Neural cell (in vitro differentiated cells): ENCODE measurements around the gene PRUNE2.

Source experiments
- EP300 ChIP-seq: fragments of 450-650 bp; conservative IDR thresholded peaks from 2 replicates; pipeline ENCODE4 v1.6.1; 2014; ENCODE audit warnings: antibody characterized with exemption, mild to moderate bottlenecking, moderate library complexity; ENCODE audit not compliant: poor library complexity, severe bottlenecking
- EZH2 ChIP-seq: fragments of 200-600, 300-800 bp; shearing (Covaris generic), sonication (generic); IDR thresholded peaks from 2 replicates; pipeline ENCODE4 v1.6.1; 2014; ENCODE audit warnings: antibody characterized with exemption, low read length, borderline replicate concordance, mild to moderate bottlenecking; ENCODE audit not compliant: insufficient read depth, poor library complexity, severe bottlenecking
- MXI1 ChIP-seq: fragments of 450-650 bp; conservative IDR thresholded peaks from 2 replicates; pipeline ENCODE4 v1.6.1; 2014; ENCODE audit warnings: antibody characterized with exemption, mild to moderate bottlenecking; ENCODE audit not compliant: poor library complexity, severe bottlenecking
- POLR2AphosphoS5 ChIP-seq: IDR thresholded peaks from 2 replicates; pipeline ENCODE4 v1.6.1; 2012
- RAD21 ChIP-seq: fragments of 450-650 bp; conservative IDR thresholded peaks from 2 replicates; pipeline ENCODE4 v1.6.1; 2014; ENCODE audit warnings: antibody characterized with exemption, mild to moderate bottlenecking, moderate library complexity
- SMC3 ChIP-seq: fragments of 450-650 bp; conservative IDR thresholded peaks from 2 replicates; pipeline ENCODE4 v1.6.1; 2014; ENCODE audit warnings: antibody characterized with exemption, mild to moderate bottlenecking, moderate library complexity; ENCODE audit not compliant: poor library complexity
- TAF1 ChIP-seq: IDR thresholded peaks from 2 replicates; pipeline ENCODE4 v1.6.1; 2012; ENCODE audit warnings: low read depth
- TF ChIP-seq, protein P1 (sequence below): fragments of 450-650 bp; IDR thresholded peaks from 2 replicates; pipeline ENCODE4 v1.5.1; 2014; ENCODE audit warnings: antibody characterized with exemption, mild to moderate bottlenecking, moderate library complexity; ENCODE audit not compliant: poor library complexity, severe bottlenecking
- TF ChIP-seq, protein P2 (sequence below): IDR thresholded peaks from 2 replicates; pipeline ENCODE4 v1.6.1; 2012; ENCODE audit warnings: borderline replicate concordance

DNA sequence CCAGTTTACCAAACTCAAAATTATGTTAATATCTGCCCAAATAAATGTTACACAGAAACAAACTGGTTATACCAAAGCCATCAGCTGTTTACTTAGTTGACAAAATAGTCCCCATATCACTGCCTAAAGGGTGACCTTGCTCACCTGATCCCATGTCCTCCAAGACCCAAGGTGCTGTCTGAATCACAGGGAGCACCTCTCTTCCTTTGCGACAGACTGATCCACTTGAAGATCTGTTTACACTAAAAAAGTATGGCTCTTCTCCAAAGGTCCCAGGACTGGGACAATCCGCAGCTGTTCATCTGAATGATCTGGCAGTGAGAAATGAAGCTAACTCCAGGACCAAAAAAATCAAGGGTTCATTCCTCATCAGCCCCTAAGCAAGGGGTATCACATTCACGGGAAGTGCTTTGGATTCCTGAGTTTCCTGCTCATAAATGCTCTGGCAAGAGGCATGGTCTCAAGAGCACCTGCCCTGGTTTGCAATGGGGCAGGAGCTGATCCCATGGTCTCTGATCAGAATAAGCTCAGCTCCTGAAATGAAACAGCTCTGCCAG, 5.0 kb downstream of the PRUNE2 start:
- TF ChIP-seq, protein P1, sequence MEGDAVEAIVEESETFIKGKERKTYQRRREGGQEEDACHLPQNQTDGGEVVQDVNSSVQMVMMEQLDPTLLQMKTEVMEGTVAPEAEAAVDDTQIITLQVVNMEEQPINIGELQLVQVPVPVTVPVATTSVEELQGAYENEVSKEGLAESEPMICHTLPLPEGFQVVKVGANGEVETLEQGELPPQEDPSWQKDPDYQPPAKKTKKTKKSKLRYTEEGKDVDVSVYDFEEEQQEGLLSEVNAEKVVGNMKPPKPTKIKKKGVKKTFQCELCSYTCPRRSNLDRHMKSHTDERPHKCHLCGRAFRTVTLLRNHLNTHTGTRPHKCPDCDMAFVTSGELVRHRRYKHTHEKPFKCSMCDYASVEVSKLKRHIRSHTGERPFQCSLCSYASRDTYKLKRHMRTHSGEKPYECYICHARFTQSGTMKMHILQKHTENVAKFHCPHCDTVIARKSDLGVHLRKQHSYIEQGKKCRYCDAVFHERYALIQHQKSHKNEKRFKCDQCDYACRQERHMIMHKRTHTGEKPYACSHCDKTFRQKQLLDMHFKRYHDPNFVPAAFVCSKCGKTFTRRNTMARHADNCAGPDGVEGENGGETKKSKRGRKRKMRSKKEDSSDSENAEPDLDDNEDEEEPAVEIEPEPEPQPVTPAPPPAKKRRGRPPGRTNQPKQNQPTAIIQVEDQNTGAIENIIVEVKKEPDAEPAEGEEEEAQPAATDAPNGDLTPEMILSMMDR: no peak
- no peak for TF ChIP-seq POLR2AphosphoS5
- TF ChIP-seq MXI1: no peak
- no peak for TF ChIP-seq SMC3
- TF ChIP-seq, protein P2, sequence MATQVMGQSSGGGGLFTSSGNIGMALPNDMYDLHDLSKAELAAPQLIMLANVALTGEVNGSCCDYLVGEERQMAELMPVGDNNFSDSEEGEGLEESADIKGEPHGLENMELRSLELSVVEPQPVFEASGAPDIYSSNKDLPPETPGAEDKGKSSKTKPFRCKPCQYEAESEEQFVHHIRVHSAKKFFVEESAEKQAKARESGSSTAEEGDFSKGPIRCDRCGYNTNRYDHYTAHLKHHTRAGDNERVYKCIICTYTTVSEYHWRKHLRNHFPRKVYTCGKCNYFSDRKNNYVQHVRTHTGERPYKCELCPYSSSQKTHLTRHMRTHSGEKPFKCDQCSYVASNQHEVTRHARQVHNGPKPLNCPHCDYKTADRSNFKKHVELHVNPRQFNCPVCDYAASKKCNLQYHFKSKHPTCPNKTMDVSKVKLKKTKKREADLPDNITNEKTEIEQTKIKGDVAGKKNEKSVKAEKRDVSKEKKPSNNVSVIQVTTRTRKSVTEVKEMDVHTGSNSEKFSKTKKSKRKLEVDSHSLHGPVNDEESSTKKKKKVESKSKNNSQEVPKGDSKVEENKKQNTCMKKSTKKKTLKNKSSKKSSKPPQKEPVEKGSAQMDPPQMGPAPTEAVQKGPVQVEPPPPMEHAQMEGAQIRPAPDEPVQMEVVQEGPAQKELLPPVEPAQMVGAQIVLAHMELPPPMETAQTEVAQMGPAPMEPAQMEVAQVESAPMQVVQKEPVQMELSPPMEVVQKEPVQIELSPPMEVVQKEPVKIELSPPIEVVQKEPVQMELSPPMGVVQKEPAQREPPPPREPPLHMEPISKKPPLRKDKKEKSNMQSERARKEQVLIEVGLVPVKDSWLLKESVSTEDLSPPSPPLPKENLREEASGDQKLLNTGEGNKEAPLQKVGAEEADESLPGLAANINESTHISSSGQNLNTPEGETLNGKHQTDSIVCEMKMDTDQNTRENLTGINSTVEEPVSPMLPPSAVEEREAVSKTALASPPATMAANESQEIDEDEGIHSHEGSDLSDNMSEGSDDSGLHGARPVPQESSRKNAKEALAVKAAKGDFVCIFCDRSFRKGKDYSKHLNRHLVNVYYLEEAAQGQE: no peak
- no peak for TF ChIP-seq RAD21
- no peak for TF ChIP-seq EP300
- no peak for TF ChIP-seq TAF1
- no peak for TF ChIP-seq EZH2
